ENCODE measurements around the gene TRIO.

Gene TRIO

GRCh38 chr5:14239404-14239803 is 96.3 kb downstream of the TRIO start:
- no peak for TF ChIP-seq POLR2A (IDR thresholded peaks at IDR 0.05; ENCODE audit: low read depth, low read length)
- FAIRE-seq (no peak), DNase-seq (ENCODE audit: insufficient read length, low spot score) (no peak)

GRCh38 chr5:14239951-14240350 is 96.8 kb downstream of the TRIO start:
- no peak for FAIRE-seq

GRCh38 chr5:14240359-14240758 is 97.2 kb downstream of the TRIO start:
- DNase-seq (ENCODE audit: insufficient read length, low spot score) (no peak), FAIRE-seq (peak; percentile 38)
- TF ChIP-seq POLR2A (IDR thresholded peaks at IDR 0.05; ENCODE audit: low read depth, low read length) = no peak

More at GRCh38 chr5:14239951-14240350, 96.8 kb downstream of the TRIO start:
- no peak for DNase-seq (ENCODE audit: insufficient read length, low spot score)
- no peak for TF ChIP-seq POLR2A (IDR thresholded peaks at IDR 0.05; ENCODE audit: low read depth, low read length)

GRCh38 chr5:14241141-14241540 is 98.0 kb downstream of the TRIO start:
- TF ChIP-seq POLR2A (IDR thresholded peaks at IDR 0.05; ENCODE audit: low read depth, low read length) = no peak
- FAIRE-seq = no peak
- no peak for DNase-seq (ENCODE audit: insufficient read length, low spot score)

GRCh38 chr5:14242447-14242846 is 99.3 kb downstream of the TRIO start:
- FAIRE-seq = no peak
- no peak for TF ChIP-seq POLR2A (IDR thresholded peaks at IDR 0.05; ENCODE audit: low read depth, low read length)
- DNase-seq (ENCODE audit: insufficient read length, low spot score) = no peak

GRCh38 chr5:14242871-14243383 is 99.8 kb downstream of the TRIO start:
- DNase-seq (ENCODE audit: insufficient read length, low spot score) = no peak
- FAIRE-seq = no peak
- TF ChIP-seq POLR2A (IDR thresholded peaks at IDR 0.05; ENCODE audit: low read depth, low read length) = no peak

GRCh38 chr5:14243766-14244165 is 100.6 kb downstream of the TRIO start:
- no peak for TF ChIP-seq POLR2A (IDR thresholded peaks at IDR 0.05; ENCODE audit: low read depth, low read length)
- FAIRE-seq = no peak
- DNase-seq (ENCODE audit: insufficient read length, low spot score) = no peak

- FAIRE-seq (no peak), DNase-seq (ENCODE audit: insufficient read length, low spot score) (no peak)
- TF ChIP-seq POLR2A (IDR thresholded peaks at IDR 0.05; ENCODE audit: low read depth, low read length) = no peak
Observed at GRCh38 chr5:14244721-14245120, 101.6 kb downstream of the TRIO start.

GRCh38 chr5:14245132-14245925 is 102.2 kb downstream of the TRIO start:
- TF ChIP-seq POLR2A (IDR thresholded peaks at IDR 0.05; ENCODE audit: low read depth, low read length) = no peak
- no peak for DNase-seq (ENCODE audit: insufficient read length, low spot score)
- FAIRE-seq = no peak

- no peak for TF ChIP-seq POLR2A (IDR thresholded peaks at IDR 0.05; ENCODE audit: low read depth, low read length)
- no peak for FAIRE-seq
- no peak for DNase-seq (ENCODE audit: insufficient read length, low spot score)
Observed at GRCh38 chr5:14246350-14247053, 103.4 kb downstream of the TRIO start.

- TF ChIP-seq POLR2A (IDR thresholded peaks at IDR 0.05; ENCODE audit: low read depth, low read length) = no peak
- no peak for FAIRE-seq
- no peak for DNase-seq (ENCODE audit: insufficient read length, low spot score)
Observed at GRCh38 chr5:14247054-14247386, 103.9 kb downstream of the TRIO start.

- no peak for DNase-seq (ENCODE audit: insufficient read length, low spot score)
- TF ChIP-seq POLR2A (IDR thresholded peaks at IDR 0.05; ENCODE audit: low read depth, low read length) = no peak
- no peak for FAIRE-seq
Observed at GRCh38 chr5:14249258-14250082, 106.3 kb downstream of the TRIO start.

GRCh38 chr5:14250084-14250695 is 107.0 kb downstream of the TRIO start:
- no peak for TF ChIP-seq POLR2A (IDR thresholded peaks at IDR 0.05; ENCODE audit: low read depth, low read length)
- DNase-seq (ENCODE audit: insufficient read length, low spot score) = no peak
- no peak for FAIRE-seq
